GM19372 (cell line): Measurements from ENCODE around the gene GAK.
"Not testable (repeated sequence)": the region's sequence is repeated elsewhere in the genome, so short reads cannot be mapped to it uniquely, and the experiment has no call there.

Experiments
- ATAC-seq: cut with Tn5 transposase; IDR thresholded peaks from one replicate; pipeline ENCODE4 v1.9.1; 2021; ENCODE audit warnings: mild to moderate bottlenecking, low read depth, moderate library complexity; ENCODE audit not compliant: unreplicated experiment

The GAK gene

DNA sequence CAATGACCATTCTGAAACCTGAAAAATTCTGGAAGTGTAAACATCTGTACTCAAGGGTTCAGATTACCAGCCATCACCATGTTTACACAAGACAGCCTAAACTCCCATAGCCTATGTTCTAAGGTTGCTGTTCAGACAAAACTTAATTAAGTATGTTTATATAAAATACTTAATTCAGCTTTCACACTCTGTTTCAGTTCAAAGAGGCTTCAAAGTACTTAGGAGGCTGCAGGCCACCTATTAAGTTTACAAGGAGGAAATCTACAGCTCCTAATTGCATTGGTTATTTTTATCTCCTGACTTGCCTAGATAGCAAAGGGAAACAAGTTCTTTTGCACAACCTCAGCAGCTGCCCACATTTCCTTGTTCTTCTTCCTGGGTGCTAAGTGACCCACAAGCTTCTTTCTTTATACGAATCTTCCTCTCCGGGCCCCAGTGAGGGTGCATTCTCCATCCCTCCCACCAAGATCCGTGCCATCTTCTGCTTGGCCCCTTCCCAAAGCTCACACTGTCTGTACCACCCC lies 2.0 kb downstream of the GAK start:
- no peak for ATAC-seq

DNA sequence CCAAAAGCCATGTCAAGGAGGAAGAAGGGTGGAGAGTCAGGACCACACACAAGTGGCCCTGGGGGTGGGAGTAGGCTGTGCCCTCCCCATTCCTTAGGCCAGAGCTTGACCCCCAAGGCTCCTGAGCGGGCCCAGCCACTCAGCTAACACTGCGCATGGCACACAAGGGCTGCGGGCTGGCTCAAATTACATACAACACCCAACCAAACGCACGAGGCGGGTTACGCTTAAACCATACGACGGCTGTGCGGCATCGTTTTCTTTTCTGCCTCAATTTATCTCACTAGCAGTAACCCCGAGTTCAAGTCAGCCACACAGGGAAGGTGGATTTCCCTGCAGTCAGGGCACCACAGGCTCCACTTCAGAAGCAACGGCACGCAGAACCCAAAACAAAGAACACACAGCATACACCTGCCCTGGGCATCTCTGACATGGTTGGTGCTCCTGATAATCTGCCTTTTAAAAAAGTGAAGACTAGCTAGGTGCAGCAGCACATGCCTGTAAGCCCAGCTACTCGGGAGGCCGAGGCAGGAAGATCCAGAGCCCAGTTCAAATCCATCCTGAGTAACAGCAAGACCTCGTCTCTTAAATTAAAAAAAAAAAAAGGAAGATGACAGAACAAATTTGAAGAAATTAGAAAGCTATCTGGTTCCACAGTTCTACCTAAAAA lies 2.9 kb downstream of the GAK start:
- no peak for ATAC-seq

DNA sequence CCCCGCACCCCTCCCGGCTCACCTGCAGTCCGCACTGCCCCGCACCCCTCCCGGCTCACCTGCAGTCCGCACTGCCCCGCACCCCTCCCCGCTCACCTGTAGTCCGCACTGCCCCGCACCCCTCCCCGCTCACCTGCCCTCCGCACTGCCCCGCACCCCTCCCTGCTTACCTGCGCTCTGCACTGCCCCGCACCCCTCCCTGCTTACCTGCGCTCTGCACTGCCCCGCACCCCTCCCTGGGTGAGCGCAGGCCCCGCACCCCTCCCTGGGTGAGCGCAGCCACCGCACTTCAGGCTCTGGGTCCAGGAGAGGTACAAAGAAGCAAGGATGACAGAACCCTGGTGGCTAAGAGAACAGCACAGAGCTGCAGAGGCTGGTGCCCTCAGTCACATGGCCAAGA lies 4.5 kb downstream of the GAK start:
- not testable (repeated sequence) for ATAC-seq

DNA sequence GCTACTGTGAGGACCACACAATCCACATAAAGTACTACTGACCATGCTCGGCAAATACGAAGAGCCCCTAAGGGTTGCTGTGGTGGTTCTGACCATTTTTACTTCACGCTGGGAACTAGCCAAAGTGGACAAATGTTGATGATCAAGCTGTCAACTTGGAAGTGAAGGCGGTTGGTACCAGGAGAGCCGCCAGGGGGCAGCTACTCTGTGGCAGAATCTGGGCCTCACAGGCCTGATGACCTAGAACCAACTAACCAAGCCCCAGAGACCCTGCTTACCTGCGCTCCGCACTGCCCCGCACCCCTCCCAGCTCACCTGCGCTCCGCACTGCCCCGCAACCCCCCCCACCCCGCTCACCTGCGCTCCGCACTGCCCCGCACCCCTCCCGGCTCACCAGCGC lies 5.6 kb downstream of the GAK start:
- no peak for ATAC-seq

DNA sequence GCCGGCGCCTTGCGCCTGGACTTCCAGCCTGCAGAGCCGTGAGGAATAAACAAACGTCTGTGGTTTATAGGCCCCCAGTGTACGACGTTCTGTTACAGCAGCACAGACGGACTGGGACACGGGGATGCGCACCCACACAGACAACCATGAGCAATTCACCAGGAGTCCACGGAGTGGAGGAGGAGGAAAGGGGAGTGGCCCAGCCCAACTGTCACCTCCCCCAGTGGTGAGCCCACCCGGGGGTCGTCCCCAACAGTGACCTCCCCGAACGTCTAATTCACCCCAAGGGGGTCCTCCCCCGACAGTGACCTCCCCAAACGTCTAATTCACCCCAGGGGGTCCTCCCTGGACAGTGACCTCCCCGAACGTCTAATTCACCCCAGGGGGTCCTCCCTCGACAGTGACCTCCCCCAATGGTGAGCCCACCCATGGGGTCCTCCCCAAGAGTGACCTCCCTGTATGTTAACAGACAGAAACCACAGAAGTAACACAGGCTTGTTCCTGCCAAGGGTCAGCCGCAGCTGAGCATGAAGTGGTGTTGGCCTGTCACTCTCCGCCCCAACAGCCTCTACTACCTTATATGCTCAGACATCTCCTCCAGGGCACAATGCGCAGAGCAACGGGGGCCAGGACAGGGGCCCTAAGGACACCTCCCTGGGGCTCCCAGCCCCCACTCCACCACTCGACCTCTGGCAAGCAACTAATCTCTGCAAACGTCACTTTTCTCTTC lies 6.2 kb downstream of the GAK start:
- ATAC-seq = no peak

DNA sequence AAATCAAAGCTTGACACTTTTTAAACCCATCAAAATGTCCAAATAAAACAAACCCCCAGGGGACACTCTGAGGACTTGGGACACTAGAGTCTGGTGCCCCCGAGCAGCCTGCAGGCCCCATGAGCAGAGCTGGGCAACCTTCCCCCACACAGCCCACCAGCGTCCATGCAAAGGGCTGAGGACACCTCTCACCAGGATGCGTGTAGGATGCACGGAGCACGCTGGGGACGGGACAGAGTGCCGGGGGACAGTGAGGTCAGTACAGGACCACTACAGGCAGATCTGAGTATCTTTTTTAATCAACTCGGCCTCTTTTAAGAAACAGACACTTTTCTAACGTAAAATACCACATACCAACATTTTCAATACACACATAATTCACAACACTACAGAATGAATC lies 6.9 kb downstream of the GAK start:
- no peak for ATAC-seq

DNA sequence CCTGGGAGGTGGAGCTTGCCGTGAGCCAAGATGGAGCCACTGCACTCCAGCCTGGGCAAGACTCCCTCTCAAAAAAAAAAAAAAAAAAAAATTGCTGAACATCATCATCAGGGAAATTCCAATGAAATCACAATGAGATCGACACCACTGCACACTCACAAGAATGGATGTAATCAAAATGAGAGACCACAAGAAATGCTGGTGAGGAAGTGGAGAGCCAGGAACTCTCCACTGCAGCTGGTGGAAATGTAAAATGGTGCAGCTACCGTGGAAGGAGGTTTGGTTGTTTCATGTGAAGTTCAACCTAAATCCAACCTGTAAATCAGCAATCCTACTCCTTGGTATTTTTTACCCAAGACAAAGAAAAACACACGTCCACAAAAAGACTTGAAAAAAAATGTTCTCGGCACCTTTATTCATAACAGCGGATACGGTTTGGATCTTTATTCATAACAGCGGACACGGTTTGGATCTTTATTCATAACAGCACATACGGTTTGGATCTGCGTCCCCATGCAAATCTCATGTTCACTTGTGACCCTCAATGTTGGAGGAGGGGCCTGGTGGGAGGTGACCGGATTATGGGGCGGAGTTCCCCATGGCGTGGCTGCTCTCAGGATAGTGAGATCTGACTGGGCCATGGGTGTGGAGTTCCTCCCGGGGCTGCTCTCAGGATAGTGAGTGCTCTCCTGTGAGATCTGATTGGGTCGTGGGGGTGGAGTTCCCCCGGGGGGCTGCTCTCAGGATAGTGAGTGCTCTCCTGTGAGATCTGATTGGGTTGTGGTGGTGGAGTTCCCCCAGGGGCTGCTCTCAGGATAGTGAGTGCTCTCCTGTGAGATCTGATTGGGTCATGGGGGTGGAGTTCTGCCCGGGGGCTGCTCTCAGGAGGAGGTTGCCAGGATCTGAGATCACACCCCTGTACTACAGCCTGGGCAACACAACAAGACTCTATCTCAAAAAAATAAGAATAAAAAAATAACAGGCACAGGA lies 7.7 kb downstream of the GAK start:
- no peak for ATAC-seq

DNA sequence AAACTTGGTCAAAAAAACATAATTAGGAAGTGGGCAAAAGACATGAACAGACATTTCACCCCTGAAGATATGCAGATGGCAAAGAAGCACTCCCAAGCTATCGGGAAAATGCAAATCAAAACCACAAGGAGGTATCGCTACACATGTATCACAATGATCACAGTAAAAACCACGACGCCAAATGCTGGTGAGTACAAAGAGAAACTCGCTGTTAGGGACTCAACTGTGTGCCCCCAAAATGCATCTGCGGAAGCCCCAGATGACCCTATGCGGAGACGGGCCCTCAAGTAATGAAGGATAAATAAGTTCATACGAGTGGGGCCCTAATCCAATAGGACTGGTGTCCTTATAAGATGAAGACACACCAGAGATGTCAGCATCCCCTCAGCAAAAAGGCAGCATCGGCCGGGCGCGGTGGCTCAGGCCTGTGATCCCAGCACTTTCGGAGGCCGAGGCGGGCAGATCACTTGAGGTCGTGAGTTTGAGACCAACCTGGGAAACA lies 10.2 kb downstream of the GAK start:
- ATAC-seq = no peak

DNA sequence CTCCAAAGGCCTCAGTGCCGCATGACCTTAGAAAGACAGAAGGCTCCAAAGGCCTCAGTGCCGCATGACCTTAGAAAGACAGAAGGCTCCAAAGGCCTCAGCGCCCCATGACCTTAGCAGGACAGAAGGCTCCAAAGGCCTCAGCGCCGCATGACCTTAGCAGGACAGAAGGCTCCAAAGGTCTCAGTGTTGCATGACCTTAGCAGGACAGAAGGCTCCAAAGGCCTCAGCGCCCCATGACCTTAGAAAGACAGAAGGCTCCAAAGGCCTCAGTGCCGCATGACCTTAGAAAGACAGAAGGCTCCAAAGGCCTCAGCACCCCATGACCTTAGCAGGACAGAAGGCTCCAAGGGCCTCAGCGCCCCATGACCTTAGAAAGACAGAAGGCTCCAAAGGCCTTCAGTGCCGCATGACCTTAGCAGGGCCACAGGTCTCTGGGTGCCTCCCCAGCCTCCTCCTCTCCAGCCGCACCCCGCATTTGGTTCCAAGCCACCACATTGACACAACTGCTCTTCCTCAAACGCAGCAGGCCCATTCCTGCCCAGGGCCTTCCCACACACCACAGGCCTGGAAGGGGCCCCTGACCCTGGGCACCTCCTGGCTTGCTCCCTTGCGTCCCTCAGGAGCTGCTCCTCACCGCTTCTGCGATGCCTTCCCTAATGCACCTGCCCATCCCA lies 13.0 kb downstream of the GAK start:
- ATAC-seq = not testable (repeated sequence)

DNA sequence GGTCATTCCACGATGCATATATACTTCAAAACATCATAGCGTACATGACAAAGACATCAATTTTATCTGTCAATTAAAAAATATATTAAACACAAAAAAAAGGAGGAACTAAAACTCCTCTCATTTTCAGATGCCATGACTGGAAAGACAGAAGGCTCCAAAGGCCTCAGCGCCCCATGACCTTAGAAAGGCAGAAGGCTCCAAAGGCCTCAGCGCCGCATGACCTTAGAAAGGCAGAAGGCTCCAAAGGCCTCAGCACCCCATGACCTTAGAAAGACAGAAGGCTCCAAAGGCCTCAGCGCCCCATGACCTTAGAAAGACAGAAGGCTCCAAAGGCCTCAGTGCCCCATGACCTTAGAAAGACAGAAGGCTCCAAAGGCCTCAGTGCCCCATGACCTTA lies 13.5 kb downstream of the GAK start:
- not testable (repeated sequence) for ATAC-seq

DNA sequence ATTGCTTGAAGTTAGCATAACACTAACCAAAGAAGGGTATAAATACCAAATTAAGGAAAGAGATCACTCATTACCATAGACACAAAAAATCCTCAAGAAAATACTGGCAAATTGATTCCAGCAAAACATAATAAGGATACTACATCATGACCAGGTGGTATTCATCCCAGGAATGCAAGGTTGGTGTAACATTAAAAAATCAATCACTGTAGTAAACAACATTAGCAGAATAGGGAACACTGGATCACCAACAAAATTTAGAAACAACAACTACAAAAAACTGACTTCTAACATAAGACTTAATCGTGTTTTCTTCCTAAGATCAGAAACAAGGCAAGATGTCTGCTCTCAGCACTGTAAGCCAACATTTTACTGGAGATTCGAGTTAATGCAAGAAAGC lies 14.1 kb downstream of the GAK start:
- no peak for ATAC-seq

DNA sequence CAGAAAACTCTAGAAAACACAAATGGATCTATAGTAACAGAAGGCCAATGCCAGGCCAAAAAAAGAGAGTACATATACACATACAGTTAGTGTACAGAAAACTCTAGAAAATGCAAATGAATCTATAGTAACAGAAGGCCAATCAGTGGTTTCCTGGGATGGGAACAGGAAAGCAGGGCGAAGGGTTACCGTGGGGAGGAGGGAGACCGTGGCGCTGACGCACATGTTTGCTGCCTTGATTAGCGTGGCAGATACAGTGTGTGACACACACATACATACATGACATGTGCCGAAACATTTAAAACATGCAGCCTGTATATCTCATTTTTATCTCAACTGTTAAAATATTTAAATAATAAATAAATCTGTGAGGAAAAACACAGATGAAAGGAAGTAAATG lies 14.7 kb downstream of the GAK start:
- no peak for ATAC-seq

DNA sequence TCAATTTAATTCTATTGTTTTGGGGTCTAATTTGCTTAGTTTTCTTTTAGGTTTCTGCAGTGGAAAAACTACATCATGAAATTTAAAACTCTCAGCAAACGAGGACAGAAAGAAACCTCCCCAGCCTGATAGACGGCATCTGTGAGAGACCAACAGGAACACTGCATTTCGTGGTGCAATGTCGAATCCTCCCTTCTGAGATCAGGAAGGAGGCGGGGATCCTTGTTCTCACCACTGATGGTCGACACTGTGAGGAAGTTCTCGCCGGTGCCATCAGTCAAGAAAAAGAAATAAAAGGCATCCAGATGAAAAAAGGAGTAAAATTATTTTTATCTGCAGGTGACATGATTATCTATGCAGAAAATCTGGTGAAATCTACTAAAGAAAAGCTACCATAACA lies 16.5 kb downstream of the GAK start:
- ATAC-seq = no peak

DNA sequence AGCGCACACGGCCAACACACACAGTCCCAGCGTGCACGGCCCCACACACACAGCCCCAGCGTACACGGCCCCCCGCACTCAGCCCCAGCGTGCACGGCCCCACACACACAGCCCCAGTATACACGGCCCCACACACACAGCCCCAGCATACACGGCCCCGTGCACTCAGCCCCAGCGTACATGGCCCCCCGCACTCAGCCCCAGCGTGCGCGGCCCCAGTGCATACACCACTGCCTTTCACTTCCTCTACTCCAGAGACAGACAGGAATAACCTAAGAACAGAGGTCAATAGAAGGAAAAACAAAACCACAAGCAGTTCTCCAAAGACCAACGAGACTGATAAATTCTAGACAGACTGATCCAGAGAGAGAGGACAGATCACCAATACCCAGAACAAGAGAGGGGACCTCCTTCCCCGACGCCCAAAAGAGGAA lies 17.1 kb downstream of the GAK start:
- ATAC-seq = no peak

DNA sequence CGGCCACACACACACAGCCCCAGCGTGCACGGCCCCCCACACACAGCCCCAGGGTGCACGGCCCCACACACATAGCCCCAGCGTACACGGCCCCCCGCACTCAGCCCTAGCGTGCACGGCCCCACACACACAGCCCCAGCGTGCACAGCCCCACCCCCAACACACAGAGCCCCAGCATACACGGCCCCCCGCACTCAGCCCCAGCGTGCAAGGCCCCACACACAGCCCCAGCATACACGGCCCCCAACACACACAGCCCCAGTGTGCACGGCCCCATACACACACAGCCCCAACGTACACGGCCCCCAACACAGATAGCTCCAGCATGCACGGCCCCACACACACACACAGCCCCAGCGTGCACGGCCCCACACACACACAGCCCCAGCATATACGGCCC lies 17.6 kb downstream of the GAK start:
- no peak for ATAC-seq

DNA sequence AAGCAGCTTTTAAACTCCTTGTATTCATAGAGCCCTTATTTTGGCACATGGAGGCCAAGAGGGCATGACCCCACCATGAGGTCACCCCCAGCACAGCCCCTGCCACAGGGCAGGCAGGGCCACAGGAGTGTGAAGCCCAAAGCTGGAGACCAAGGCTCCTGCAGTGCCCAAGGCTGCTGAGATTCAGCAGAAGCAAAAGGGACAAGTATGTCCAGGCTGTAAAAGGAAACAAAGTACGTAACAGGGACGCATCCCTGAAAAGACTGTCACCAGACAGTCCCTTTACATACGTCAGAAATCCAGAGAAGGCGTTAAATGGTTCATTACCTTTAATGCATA lies 18.9 kb downstream of the GAK start:
- no peak for ATAC-seq

DNA sequence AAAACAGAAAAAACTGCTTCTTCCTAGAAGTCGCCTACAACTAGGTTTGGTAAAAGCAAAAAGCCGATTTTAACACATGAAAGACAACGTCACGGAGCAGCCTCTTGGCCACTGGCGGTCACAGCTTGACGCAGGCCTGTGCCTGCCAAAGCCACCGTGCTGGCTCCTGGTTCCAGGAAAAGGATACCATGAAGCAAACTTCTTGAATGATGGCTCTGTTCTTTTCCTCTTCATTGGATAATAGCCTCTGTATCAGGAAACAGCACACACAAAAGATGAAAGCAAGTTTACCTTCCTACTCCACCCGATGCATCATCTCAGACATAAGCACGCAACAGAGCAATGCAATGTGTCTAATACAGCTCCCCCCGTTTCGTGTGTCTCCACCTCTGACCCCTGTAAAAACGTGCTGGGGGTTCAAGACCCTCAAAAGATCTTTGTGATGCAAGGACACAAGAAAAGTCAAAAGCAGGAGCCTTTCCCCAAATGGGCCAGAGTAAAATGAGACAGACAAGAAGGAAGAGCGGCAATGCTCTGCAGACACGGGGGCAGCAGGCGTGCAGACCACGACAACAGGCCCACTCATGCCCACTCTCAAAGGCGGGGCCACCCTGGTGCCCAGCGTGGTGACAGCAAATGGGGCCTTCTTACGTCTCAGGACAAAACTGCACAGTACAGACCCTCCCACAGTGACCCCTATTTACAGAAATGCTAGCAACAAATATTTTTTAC lies 19.4 kb downstream of the GAK start:
- no peak for ATAC-seq

DNA sequence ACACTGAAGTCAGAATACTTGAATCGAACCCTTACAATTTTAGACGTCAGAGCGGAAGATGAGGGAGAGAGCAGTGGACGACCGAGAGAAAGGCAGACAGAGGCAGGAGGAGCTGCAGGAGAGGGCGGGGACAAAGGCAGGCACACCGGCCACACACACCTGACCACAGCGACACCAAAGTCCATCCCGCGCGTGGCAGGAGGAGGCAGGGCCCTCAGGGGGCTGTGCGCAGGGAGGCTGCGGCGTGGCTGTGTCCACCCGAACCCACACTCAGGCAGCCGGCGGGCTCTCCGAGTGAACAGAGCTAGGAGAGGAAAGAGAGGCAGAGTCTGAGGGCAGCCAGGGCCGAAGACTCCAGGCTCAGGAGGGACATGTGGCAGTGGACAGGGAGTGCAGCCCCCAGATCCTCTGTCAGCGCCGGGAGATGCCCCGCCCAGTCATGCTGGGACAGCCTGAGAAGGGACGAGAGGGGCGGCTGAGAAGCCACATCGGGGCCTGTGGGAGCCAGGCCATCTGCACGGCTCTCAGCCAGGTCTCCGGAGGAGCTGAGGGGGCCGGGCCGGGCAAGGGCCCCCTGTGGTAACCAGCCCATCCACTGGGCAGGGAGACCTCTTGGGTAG lies 20.1 kb downstream of the GAK start:
- no peak for ATAC-seq

DNA sequence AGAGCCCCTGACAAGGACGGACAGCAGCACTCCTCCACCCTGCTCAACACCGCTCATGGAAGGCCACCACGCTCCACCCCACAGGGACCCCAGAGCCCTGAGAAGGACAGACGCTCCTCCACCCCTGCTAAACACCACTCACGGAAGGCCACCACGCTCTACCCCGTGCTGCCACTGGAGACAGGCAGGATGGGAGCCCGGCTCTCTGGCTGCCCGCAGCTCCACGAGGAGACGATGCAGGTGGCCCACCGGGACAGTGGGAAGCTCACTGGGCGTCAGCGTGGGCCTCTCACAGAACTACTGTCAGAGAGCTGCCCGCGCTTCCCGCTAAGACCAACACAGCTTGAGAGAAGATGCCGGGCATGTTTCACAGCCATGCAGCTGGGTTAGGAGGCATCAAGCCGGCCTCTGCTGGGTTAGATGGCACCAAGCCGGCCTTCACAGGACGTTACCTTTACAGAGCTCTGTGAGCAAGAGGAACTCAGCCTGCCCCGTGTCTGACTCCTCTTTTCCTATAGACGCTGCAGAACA lies 20.8 kb downstream of the GAK start:
- no peak for ATAC-seq
